T-helper 1 cell (primary cell): Measurements from ENCODE around the gene BBS1.
"Not testable (repeated sequence)": the region's sequence is repeated elsewhere in the genome, so short reads cannot be mapped to it uniquely, and the experiment has no call there.

Source experiments
- DNase-seq, 5 donors: peaks; one replicate each; pipeline ENCODE4 v3.0.0-alpha.2; 2012 to 2020

BBS1 gene

GRCh38 chr11:66582565-66583147, 72.2 kb downstream of the BBS1 start:
- not testable (repeated sequence) for DNase-seq
